ENCODE results near the gene NT5DC3.
"Not testable (repeated sequence)": the region's sequence is repeated elsewhere in the genome, so short reads cannot be mapped to it uniquely, and the experiment has no call there.

NT5DC3 gene

GRCh38 chr12:103809639-103810038, 31.4 kb downstream of the NT5DC3 start:
- not testable (repeated sequence) for DNase-seq (ENCODE audit: low read depth in 2 of 2)

- no peak for DNase-seq (ENCODE audit: low read depth in 2 of 2)
These were observed 31.9 kb downstream of the NT5DC3 start for GRCh38 chr12:103809154-103809553.

- DNase-seq (ENCODE audit: low read depth in 2 of 2), result no peak
These were observed 32.7 kb downstream of the NT5DC3 start for GRCh38 chr12:103808239-103808880.

- no peak for DNase-seq (ENCODE audit: low read depth in 2 of 2)
These were observed 33.3 kb downstream of the NT5DC3 start for GRCh38 chr12:103807561-103808238.

GRCh38 chr12:103806803-103807202, 34.2 kb downstream of the NT5DC3 start:
- no peak for DNase-seq (ENCODE audit: low read depth in 2 of 2)

- no peak for DNase-seq (ENCODE audit: low read depth in 2 of 2)
These were observed 35.2 kb downstream of the NT5DC3 start for GRCh38 chr12:103805655-103806360.

- no peak for DNase-seq (ENCODE audit: low read depth in 2 of 2)
These were observed 37.2 kb downstream of the NT5DC3 start for GRCh38 chr12:103803847-103804246.

- DNase-seq (ENCODE audit: low read depth in 2 of 2), result no peak
These were observed 38.5 kb downstream of the NT5DC3 start for GRCh38 chr12:103802586-103802886.

- DNase-seq (ENCODE audit: low read depth in 2 of 2), result no peak
These were observed 39.1 kb downstream of the NT5DC3 start for GRCh38 chr12:103801709-103802585.

GRCh38 chr12:103799857-103800771, 40.9 kb downstream of the NT5DC3 start:
- DNase-seq (ENCODE audit: low read depth in 2 of 2), result no peak

- DNase-seq (ENCODE audit: low read depth in 2 of 2), result no peak
These were observed 41.6 kb downstream of the NT5DC3 start for GRCh38 chr12:103799504-103799856.

GRCh38 chr12:103798586-103798985, 42.4 kb downstream of the NT5DC3 start:
- no peak for DNase-seq (ENCODE audit: low read depth in 2 of 2)

GRCh38 chr12:103794309-103795213, 46.5 kb downstream of the NT5DC3 start:
- no peak for DNase-seq (ENCODE audit: low read depth in 2 of 2)

GRCh38 chr12:103793512-103794045, 47.5 kb downstream of the NT5DC3 start:
- DNase-seq (ENCODE audit: low read depth in 2 of 2), result no peak

GRCh38 chr12:103793046-103793445, 48.0 kb downstream of the NT5DC3 start:
- no peak for DNase-seq (ENCODE audit: low read depth in 2 of 2)

GRCh38 chr12:103791350-103791920, 49.6 kb downstream of the NT5DC3 start:
- no peak for DNase-seq (ENCODE audit: low read depth in 2 of 2)

GRCh38 chr12:103786201-103786600, 54.8 kb downstream of the NT5DC3 start:
- no peak for DNase-seq (ENCODE audit: low read depth in 2 of 2)

- no peak for DNase-seq (ENCODE audit: low read depth in 2 of 2)
These were observed 55.6 kb downstream of the NT5DC3 start for GRCh38 chr12:103785243-103786031.

Data from stimulated activated CD4-positive, alpha-beta T cell treated with anti-CD3 and anti-CD28 coated beads, Interleukin-15, amount 100 ng/mL, for 48 hours (primary cell).